HuH-7 (cell line): ENCODE data around the gene PERM1.
"Not testable (repeated sequence)": the region's sequence is repeated elsewhere in the genome, so short reads cannot be mapped to it uniquely, and the experiment has no call there.

Source experiments
- DNase-seq: peaks from one replicate; pipeline ENCODE4 v3.0.0; 2011; ENCODE audit warnings: low spot score

Gene PERM1, protein sequence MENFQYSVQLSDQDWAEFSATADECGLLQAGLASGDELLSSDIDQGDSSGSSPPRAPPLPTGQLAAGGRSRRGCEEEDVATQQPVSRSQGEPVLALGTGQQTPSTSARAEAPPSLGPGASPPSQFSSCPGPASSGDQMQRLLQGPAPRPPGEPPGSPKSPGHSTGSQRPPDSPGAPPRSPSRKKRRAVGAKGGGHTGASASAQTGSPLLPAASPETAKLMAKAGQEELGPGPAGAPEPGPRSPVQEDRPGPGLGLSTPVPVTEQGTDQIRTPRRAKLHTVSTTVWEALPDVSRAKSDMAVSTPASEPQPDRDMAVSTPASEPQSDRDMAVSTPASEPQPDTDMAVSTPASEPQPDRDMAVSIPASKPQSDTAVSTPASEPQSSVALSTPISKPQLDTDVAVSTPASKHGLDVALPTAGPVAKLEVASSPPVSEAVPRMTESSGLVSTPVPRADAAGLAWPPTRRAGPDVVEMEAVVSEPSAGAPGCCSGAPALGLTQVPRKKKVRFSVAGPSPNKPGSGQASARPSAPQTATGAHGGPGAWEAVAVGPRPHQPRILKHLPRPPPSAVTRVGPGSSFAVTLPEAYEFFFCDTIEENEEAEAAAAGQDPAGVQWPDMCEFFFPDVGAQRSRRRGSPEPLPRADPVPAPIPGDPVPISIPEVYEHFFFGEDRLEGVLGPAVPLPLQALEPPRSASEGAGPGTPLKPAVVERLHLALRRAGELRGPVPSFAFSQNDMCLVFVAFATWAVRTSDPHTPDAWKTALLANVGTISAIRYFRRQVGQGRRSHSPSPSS

GRCh38 chr1:981955-982558 lies at the start of gene PERM1:
Gene PERM1 (minus strand): TSS chr1:982093. CDS start chr1:981029, 1,064 bp downstream.
- DNase-seq, result no peak

DNA sequence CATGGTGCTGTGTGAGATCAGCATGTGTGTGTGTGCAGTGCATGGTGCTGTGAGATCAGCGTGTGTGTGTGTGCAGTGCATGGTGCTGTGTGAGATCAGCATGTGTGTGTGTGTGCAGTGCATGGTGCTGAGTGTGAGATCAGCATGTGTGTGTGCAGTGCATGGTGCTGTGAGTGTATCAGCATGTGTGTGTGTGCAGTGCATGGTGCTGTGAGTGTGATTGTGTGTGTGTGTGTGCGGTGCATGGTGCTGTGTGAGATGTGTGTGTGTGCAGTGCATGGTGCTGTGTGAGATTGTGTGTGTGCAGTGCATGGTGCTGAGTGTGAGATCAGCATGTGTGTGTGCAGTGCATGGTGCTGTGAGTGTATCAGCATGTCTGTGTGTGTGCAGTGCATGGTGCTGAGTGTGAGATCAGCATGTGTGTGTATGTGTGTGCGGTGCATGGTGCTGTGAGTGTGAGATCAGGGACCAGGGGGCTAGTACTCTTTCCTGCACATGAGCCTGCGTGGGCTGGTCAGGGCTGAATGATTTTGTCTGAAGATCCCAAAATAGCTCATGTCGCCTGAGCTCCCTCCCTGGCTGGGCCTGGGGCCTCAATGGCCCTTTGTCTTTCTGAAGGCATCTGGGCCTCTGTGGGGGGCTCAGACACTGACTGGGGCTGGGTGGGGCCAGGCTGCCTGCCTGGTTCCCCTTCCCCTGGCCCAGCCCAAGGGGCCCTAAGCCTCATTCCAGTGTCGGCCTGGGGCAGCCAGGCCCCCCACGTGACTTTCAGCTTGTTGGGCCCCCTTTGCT lies 49.2 kb upstream of the PERM1 start:
- not testable (repeated sequence) for DNase-seq

- no peak for DNase-seq
Observed at GRCh38 chr1:1027791-1028190, 45.9 kb upstream of the PERM1 start.

DNA sequence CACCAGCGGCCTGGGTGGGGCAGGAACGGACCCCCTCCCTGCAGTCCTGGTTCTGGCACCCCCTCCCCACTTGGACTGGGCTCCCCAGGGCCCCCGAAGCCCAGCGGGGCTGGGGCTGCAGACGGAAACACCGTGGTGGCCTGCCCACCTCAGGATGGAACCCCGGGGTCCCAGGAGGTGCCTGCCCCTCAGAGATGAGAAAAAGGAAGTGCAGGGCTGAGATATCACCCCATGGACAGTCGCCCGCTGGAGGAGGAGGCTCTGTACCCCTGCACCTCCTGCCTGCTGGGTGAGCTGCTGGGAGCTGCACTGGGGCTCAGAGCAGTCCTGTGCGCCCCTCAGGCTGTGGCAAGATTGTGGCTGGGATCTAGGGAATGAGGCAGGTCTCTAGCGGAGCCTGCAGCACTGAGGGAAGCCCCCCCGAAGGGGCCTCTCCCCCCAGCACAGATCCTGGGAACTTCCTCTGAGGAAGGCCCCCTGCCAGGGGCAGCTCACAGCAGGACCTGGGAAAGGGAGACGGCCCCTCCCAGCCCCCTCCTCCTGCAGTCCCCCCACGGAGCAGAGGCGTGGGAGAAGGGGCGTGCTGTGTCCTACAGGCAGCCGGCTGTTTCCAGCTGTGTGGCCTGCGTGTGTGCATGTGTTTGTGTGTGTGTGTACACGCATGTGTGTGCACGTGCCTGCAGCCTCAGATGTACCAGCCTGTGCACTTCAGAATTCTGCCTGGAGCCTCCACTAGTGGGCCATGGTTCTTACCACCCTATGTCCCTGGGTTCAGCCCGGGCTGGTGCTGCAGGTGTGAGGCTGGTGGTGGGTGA lies 44.9 kb upstream of the PERM1 start:
- no peak for DNase-seq

- DNase-seq, result no peak
Observed at GRCh38 chr1:1025730-1026129, 43.8 kb upstream of the PERM1 start.

- no peak for DNase-seq
Observed at GRCh38 chr1:1024771-1025699, 43.1 kb upstream of the PERM1 start.

- no peak for DNase-seq
Observed at GRCh38 chr1:1024149-1024770, 42.4 kb upstream of the PERM1 start.

- DNase-seq, result no peak
Observed at GRCh38 chr1:1023700-1024099, 41.8 kb upstream of the PERM1 start.

- no peak for DNase-seq
Observed at GRCh38 chr1:1022302-1023009, 40.6 kb upstream of the PERM1 start.

- DNase-seq, result no peak
Observed at GRCh38 chr1:1021920-1022259, 40.0 kb upstream of the PERM1 start.

DNA sequence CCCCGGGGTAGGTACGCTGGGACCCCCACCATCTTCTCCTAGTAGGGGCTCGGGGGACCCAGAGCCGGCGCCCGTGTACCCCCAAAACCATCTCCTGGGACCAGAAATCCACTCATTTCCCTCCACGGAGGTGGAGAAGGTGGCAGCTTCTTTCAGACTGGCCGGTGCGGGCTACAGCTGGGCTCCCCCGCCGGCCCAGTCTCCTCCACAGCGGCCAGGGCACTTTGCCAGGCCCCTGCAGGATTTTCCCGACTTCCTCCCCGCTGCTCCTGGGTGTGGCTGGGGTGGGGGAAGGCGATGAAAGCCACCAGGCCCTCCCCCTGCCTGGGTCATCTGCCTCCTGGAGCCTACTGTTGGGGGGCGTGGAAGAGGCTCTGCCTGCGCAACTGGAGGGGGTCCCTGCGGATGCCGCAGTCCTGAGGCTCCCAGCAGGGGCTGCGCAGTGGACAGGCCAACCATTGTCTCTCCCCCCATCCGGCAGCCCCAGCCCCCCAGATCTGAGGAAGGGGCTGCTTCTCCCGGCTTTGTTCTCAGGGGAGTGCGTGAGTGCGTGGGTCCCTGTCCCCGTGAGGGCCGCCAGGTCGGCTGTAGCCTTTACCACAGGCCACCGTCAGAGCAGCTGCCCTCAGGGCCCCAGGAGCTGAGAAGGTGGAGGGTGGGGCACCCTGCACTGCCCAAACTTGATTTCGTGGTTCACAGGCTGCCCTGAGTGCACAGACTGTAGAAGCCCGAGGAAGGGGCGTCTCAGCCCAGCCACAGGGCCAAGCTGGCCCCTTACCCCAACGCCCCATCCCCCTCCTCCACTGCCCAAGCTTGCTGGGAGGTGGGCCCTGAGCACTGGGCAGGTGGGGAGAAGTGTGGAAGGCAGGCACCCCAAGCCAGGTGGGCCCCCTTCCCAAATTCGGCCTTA lies 39.4 kb upstream of the PERM1 start:
- DNase-seq, result peak; percentile 68

DNA sequence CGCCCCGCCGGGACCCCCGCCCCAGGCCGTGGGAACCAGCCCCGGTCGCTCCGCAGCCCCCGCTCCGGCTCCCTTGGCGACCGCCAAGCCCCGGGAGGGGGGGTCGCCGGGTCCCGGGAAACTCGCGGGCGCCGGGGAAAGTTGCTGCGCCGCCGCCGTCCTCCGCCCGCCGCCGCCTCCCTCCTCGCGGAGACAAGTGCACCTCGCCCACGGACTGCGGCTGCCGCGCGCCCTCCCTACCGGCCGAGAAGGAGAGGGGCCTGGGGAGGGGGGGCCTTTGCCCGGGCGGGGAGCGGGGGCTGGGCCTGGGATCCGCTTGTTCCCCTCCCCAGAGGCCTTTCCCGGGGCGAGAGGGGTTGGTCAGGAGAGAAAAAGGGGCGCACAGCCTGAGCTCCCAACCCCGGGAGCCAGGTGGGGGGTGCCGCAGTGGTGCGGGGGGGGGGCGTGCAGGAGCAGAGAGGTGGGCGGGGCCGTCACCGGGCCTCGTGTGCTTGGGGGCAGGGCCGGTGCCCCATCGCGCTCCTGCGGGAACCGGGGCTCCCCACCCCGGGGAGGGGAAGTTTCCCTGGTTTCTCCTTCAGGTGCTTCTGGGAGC lies 38.6 kb upstream of the PERM1 start:
- DNase-seq, result no peak

DNA sequence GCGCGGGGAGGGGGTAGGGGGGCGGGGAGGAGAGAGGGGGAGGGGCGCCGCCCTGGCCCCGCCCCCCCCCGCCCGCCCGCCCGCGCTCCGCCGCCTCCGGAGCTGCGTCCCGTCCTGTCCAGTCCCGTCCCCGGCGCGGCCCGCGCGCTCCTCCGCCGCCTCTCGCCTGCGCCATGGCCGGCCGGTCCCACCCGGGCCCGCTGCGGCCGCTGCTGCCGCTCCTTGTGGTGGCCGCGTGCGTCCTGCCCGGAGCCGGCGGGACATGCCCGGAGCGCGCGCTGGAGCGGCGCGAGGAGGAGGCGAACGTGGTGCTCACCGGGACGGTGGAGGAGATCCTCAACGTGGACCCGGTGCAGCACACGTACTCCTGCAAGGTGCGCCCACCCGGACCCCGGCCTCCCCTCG lies 38.1 kb upstream of the PERM1 start, which contains the start of gene AGRN:
TSS of gene AGRN (plus strand) at position 121 of the 405 bp plus-strand sequence. CDS start at position 174, 53 bp downstream.
- DNase-seq, result no peak

DNA sequence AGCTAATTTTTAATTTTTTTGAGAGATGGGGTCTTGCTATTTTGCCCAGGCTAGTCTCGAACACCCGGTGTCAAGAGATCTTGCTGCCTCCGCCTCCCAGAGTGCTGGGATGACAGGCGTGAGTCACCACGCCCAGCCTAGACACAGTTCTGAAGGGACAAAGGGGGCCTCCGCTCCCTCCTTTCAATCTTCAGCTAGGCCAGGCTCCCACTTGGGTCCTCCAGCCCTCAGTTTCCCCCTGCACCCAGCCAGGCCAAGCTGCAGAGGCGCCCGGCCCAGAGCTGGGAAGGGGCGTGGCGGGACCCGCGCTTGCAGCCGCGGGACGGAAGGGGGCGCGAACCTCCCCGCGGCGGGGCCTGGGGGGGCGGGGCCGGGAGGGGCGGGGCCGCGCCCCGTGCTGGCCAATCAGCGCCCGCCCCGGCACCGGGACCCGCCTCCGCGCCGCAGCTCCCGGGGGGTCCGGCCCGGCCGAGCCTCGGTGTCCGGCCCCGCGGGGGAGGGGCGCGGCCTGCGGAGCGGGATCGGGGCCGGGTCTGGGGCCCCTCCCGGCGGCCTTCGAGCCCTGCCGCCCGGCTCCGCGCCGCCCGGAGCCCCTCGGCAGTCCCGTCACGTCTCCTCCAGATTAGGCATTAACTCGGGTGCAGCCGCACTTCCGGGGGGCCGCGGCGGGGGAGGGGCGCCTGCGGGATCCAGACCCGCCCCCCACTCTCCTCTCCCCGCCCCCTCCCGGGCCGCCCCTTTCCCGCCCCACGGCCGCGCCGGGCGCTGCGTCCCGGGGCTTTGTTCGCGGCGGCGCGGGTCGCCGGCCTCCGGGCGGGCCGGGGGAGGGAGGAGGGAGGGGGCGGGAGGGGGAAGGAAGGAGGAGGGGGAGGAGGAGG lies 37.5 kb upstream of the PERM1 start:
- DNase-seq, result peak; percentile 86

GRCh38 chr1:1018321-1018685 lies 36.4 kb upstream of the PERM1 start:
- not testable (repeated sequence) for DNase-seq
